ENCODE data around the gene KYAT1.
A peak's percentile ranks its signal among the peaks of the same experiment; 100 is the strongest.
"Not testable (repeated sequence)": the region's sequence is repeated elsewhere in the genome, so short reads cannot be mapped to it uniquely, and the experiment has no call there.

KYAT1 gene

GRCh38 chr9:128822407-128823042 is 59.2 kb downstream of the KYAT1 start:
- no peak for DNase-seq (ENCODE audit: low read depth)
- H3K4me3 ChIP-seq (ENCODE audit: low read depth, low read length), result no peak overlapping the region

- H3K4me3 ChIP-seq (ENCODE audit: low read depth, low read length), result no peak overlapping the region
- no peak for DNase-seq (ENCODE audit: low read depth)
These were observed 60.0 kb downstream of the KYAT1 start for GRCh38 chr9:128821584-128822406.

- no peak for DNase-seq (ENCODE audit: low read depth)
- no peak overlapping the region for H3K4me3 ChIP-seq (ENCODE audit: low read depth, low read length)
These were observed 60.8 kb downstream of the KYAT1 start for GRCh38 chr9:128820665-128821583.

- no peak for DNase-seq (ENCODE audit: low read depth)
- H3K4me3 ChIP-seq (ENCODE audit: low read depth, low read length), result peak overlapping the region; percentile 71
These were observed 61.8 kb downstream of the KYAT1 start for GRCh38 chr9:128819716-128820664.

- peak overlapping the region; percentile 71 for H3K4me3 ChIP-seq (ENCODE audit: low read depth, low read length)
- DNase-seq (ENCODE audit: low read depth), result no peak
These were observed 62.7 kb downstream of the KYAT1 start for GRCh38 chr9:128818839-128819715.

- H3K4me3 ChIP-seq (ENCODE audit: low read depth, low read length), result peak within 1 kb of the TSS; percentile 71
- DNase-seq (ENCODE audit: low read depth), result peak; percentile 77
These were observed 63.5 kb downstream of the KYAT1 start, which contains the start of gene ENDOG for GRCh38 chr9:128818099-128818838. Gene ENDOG (plus strand): TSS chr9:128818500. CDS start chr9:128818685, 185 bp downstream.

- H3K4me3 ChIP-seq (ENCODE audit: low read depth, low read length), result no peak overlapping the region
- DNase-seq (ENCODE audit: low read depth), result no peak
These were observed 70.9 kb downstream of the KYAT1 start for GRCh38 chr9:128810873-128811272.

- H3K4me3 ChIP-seq (ENCODE audit: low read depth, low read length), result no peak overlapping the region
- no peak for DNase-seq (ENCODE audit: low read depth)
These were observed 71.9 kb downstream of the KYAT1 start for GRCh38 chr9:128809831-128810230.

- DNase-seq (ENCODE audit: low read depth), result no peak
- H3K4me3 ChIP-seq (ENCODE audit: low read depth, low read length), result no peak overlapping the region
These were observed 72.6 kb downstream of the KYAT1 start for GRCh38 chr9:128809036-128809599.

GRCh38 chr9:128808543-128808942 is 73.2 kb downstream of the KYAT1 start:
- DNase-seq (ENCODE audit: low read depth), result no peak

GRCh38 chr9:128807827-128808226 is 73.9 kb downstream of the KYAT1 start:
- no peak for DNase-seq (ENCODE audit: low read depth)
- H3K4me3 ChIP-seq (ENCODE audit: low read depth, low read length), result no peak overlapping the region

More at GRCh38 chr9:128808543-128808942, 73.2 kb downstream of the KYAT1 start:
- H3K4me3 ChIP-seq (ENCODE audit: low read depth, low read length), result no peak overlapping the region

GRCh38 chr9:128805661-128806060 is 76.1 kb downstream of the KYAT1 start:
- no peak overlapping the region for H3K4me3 ChIP-seq (ENCODE audit: low read depth, low read length)
- DNase-seq (ENCODE audit: low read depth), result no peak

GRCh38 chr9:128802482-128802881 is 79.3 kb downstream of the KYAT1 start:
- DNase-seq (ENCODE audit: low read depth), result no peak
- H3K4me3 ChIP-seq (ENCODE audit: low read depth, low read length), result no peak overlapping the region

- no peak for DNase-seq (ENCODE audit: low read depth)
- no peak overlapping the region for H3K4me3 ChIP-seq (ENCODE audit: low read depth, low read length)
These were observed 81.7 kb downstream of the KYAT1 start for GRCh38 chr9:128800061-128800460.

- no peak for DNase-seq (ENCODE audit: low read depth)
- H3K4me3 ChIP-seq (ENCODE audit: low read depth, low read length), result no peak overlapping the region
These were observed 82.9 kb downstream of the KYAT1 start for GRCh38 chr9:128798896-128799295.

GRCh38 chr9:128794961-128795360 is 86.8 kb downstream of the KYAT1 start:
- H3K4me3 ChIP-seq (ENCODE audit: low read depth, low read length); DNase-seq (ENCODE audit: low read depth): not testable (repeated sequence)
